PC-3 (cell line): Measurements from ENCODE around the gene ACAP3. TPM values are rescaled to one million over a fixed set of nuclear protein-coding genes. Genes with fewer than 3 reads are reported as not detected.

Experiments
- ATAC-seq: fragments of 200-7000 bp; cut with Tn5 transposase; 2 replicates; pipeline ENCODE4 v1.9.1; 2020; ENCODE audit warnings: mild to moderate bottlenecking, moderate library complexity
- BruUV-seq: library from RNA; stranded (reverse); fragments of 400-500 nt; replicated peaks from 2 replicates; lab custom pipeline; 2021; lab: Mats Ljungman, UMichigan
- CTCF ChIA-PET: fragments of 300-600 bp; sonication (Branson Sonifier 250); formaldehyde crosslinking; loops from one replicate; lab custom pipeline; 2022; ENCODE audit warnings: antibody characterized with exemption; lab: Charles Lee
- POLR2A ChIA-PET: fragments of 300-600 bp; sonication (Branson Sonifier 250); formaldehyde crosslinking; loops from one replicate; lab custom pipeline; 2022; ENCODE audit warnings: antibody characterized with exemption; ENCODE audit not compliant: unreplicated experiment; lab: Charles Lee
- DNase-seq: peaks from one replicate; pipeline ENCODE4 v3.0.0-alpha.2; 2015
- H2AFZ ChIP-seq: fragments of 300-600 bp; sonication (generic); 2 replicates; pipeline ENCODE4 v1.6.0; 2016; ENCODE audit warnings: antibody characterized with exemption, low read length
- H3F3A ChIP-seq: fragments of 300-600 bp; sonication (generic); one replicate; pipeline ENCODE4 v1.6.0; 2017; ENCODE audit warnings: antibody characterized with exemption, low read length, control low read depth, mild to moderate bottlenecking; ENCODE audit not compliant: unreplicated experiment
- H3K27ac ChIP-seq: fragments of 300-600 bp; sonication (generic); 2 replicates; pipeline ENCODE4 v1.5.1; 2016; ENCODE audit warnings: mild to moderate bottlenecking, low read length
- H3K27me3 ChIP-seq: fragments of 300-600 bp; sonication (generic); 2 replicates; pipeline ENCODE4 v1.6.1; 2016; ENCODE audit warnings: low read length, mixed read lengths
- H3K36me3 ChIP-seq: fragments of 300-600 bp; sonication (generic); 2 replicates; pipeline ENCODE4 v1.6.1; 2016; ENCODE audit warnings: low read depth, mixed run types, low read length, mixed read lengths
- H3K4me1 ChIP-seq: fragments of 300-600 bp; sonication (generic); 2 replicates; pipeline ENCODE4 v1.5.1; 2016; ENCODE audit warnings: low read length; ENCODE audit not compliant: insufficient read depth
- H3K4me2 ChIP-seq: fragments of 300-600 bp; sonication (generic); 2 replicates; pipeline ENCODE4 v1.6.0; 2016; ENCODE audit warnings: low read length
- H3K4me3 ChIP-seq: fragments of 300-600 bp; sonication (generic); 2 replicates; pipeline ENCODE4 v1.5.1; 2016; ENCODE audit warnings: mild to moderate bottlenecking, low read length, mixed read lengths
- H3K79me2 ChIP-seq: fragments of 300-600 bp; sonication (generic); 2 replicates; pipeline ENCODE4 v1.6.1; 2017; ENCODE audit warnings: low read length, mixed read lengths
- H3K9ac ChIP-seq: fragments of 300-600 bp; sonication (generic); 2 replicates; pipeline ENCODE4 v1.6.0; 2016; ENCODE audit warnings: mild to moderate bottlenecking, low read length
- H3K9me2 ChIP-seq: fragments of 300-600 bp; sonication (generic); replicated peaks from 2 replicates; pipeline ENCODE4 v1.6.1; 2016; ENCODE audit warnings: mixed run types, low read length, mixed read lengths
- H3K9me3 ChIP-seq: fragments of 300-600 bp; sonication (generic); 2 replicates; pipeline ENCODE4 v1.6.1; 2016; ENCODE audit warnings: low read length, mixed read lengths
- H4K20me1 ChIP-seq: fragments of 300-600 bp; sonication (generic); 2 replicates; pipeline ENCODE4 v1.6.1; 2016; ENCODE audit warnings: low read length, mixed read lengths
- EZH2 ChIP-seq: fragments of 300-600 bp; sonication (generic); IDR thresholded peaks from one replicate; pipeline ENCODE4 v1.6.1; 2017; ENCODE audit warnings: antibody characterized with exemption, mild to moderate bottlenecking, low read length; ENCODE audit not compliant: unreplicated experiment
- EZH2phosphoT487 ChIP-seq: fragments of 300-600 bp; sonication (generic); IDR thresholded peaks from 2 replicates; pipeline ENCODE4 v1.6.1; 2018; ENCODE audit warnings: mild to moderate bottlenecking, antibody characterized with exemption, low read length, borderline replicate concordance
- intact Hi-C: fragments of 100-400 bp; cut with micrococcal nuclease; formaldehyde crosslinking; loops from 2 replicates; pipeline ENCODE4 v1.9.0; 2023
- total RNA-seq: library from RNA; depleted of rRNA; stranded (reverse); fragments of >200 nt; gene quantifications from 2 replicates; pipeline ENCODE4 v1.2.3, GENCODE V29; 2014
- TF ChIP-seq, protein P1 (sequence below): fragments of 300-600 bp; sonication (generic); conservative IDR thresholded peaks from 2 replicates; pipeline ENCODE4 v1.5.1; 2017; ENCODE audit warnings: antibody characterized with exemption, low read depth, mild to moderate bottlenecking, low read length

The ACAP3 gene
- total RNA-seq, 1 experiment from 2014 or later: 116 TPM

DNA sequence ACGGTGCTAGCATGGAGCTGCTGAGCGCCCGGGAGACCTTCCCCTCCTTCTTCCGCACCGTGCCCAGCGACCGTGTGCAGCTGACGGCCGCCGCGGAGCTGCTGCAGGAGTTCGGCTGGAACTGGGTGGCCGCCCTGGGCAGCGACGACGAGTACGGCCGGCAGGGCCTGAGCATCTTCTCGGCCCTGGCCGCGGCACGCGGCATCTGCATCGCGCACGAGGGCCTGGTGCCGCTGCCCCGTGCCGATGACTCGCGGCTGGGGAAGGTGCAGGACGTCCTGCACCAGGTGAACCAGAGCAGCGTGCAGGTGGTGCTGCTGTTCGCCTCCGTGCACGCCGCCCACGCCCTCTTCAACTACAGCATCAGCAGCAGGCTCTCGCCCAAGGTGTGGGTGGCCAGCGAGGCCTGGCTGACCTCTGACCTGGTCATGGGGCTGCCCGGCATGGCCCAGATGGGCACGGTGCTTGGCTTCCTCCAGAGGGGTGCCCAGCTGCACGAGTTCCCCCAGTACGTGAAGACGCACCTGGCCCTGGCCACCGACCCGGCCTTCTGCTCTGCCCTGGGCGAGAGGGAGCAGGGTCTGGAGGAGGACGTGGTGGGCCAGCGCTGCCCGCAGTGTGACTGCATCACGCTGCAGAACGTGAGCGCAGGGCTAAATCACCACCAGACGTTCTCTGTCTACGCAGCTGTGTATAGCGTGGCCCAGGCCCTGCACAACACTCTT is 24.5 kb upstream of the ACAP3 start:
- peaks cover 36% of the 10 kb centered on the region for H3K4me1 ChIP-seq
- no peak overlapping the region for H3K4me2 ChIP-seq
- ATAC-seq (no peak), DNase-seq (no peak)
- BruUV-seq: no TSS peak
- no peak overlapping the region for H3K4me3 ChIP-seq
- TF ChIP-seq EZH2: no peak
- TF ChIP-seq, protein P1, sequence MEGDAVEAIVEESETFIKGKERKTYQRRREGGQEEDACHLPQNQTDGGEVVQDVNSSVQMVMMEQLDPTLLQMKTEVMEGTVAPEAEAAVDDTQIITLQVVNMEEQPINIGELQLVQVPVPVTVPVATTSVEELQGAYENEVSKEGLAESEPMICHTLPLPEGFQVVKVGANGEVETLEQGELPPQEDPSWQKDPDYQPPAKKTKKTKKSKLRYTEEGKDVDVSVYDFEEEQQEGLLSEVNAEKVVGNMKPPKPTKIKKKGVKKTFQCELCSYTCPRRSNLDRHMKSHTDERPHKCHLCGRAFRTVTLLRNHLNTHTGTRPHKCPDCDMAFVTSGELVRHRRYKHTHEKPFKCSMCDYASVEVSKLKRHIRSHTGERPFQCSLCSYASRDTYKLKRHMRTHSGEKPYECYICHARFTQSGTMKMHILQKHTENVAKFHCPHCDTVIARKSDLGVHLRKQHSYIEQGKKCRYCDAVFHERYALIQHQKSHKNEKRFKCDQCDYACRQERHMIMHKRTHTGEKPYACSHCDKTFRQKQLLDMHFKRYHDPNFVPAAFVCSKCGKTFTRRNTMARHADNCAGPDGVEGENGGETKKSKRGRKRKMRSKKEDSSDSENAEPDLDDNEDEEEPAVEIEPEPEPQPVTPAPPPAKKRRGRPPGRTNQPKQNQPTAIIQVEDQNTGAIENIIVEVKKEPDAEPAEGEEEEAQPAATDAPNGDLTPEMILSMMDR: no peak
- TF ChIP-seq EZH2phosphoT487: no peak
- H3K36me3 ChIP-seq: peaks cover 18% of the 10 kb centered on the region; the same call in 1 of the 2 replicates
- intact Hi-C loops: no loop called here
- no peak overlapping the region for H3K9ac ChIP-seq
- H3K9me3 ChIP-seq: no peaks in the 10 kb centered on the region
- H3K27ac ChIP-seq: no peak overlapping the region
- no peaks in the 10 kb centered on the region for H3F3A ChIP-seq
- H4K20me1 ChIP-seq: peaks cover under 1% of the 10 kb centered on the region; the same call in 1 of the 2 replicates
- ChIA-PET POLR2A (interaction anchor here (0.6 kb wide), 1 partner anchor 114 kb away, joined by 4 read pairs; no protein-coding TSS in a partner anchor), CTCF (no interaction called here)
- peaks cover 1% of the 10 kb centered on the region; the same call in 1 of the 2 replicates for H3K79me2 ChIP-seq
- no peak overlapping the region for H2AFZ ChIP-seq
- no peaks in the 10 kb centered on the region for H3K9me2 ChIP-seq
- H3K27me3 ChIP-seq: no peaks in the 10 kb centered on the region

DNA sequence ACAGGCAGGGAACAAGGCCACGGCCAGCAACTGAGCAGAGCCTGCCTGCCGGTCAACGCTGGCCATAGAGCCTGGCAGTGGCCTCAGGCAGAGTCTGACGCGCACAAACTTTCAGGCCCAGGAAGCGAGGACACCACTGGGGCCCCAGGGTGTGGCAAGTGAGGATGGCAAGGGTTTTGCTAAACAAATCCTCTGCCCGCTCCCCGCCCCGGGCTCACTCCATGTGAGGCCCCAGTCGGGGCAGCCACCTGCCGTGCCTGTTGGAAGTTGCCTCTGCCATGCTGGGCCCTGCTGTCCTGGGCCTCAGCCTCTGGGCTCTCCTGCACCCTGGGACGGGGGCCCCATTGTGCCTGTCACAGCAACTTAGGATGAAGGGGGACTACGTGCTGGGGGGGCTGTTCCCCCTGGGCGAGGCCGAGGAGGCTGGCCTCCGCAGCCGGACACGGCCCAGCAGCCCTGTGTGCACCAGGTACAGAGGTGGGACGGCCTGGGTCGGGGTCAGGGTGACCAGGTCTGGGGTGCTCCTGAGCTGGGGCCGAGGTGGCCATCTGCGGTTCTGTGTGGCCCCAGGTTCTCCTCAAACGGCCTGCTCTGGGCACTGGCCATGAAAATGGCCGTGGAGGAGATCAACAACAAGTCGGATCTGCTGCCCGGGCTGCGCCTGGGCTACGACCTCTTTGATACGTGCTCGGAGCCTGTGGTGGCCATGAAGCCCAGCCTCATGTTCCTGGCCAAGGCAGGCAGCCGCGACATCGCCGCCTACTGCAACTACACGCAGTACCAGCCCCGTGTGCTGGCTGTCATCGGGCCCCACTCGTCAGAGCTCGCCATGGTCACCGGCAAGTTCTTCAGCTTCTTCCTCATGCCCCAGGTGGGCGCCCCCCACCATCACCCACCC is 23.6 kb upstream of the ACAP3 start, which contains the start of gene TAS1R3:
TSS of gene TAS1R3 (plus strand) at position 213 of the 898 bp plus-strand sequence. CDS start at position 279, 66 bp downstream.
- Histone ChIP-seq H3K27ac (peak within 1 kb of the TSS; percentile 68), H3K27me3 (no peaks in the 10 kb centered on the region), H3K4me3 (no peak within 1 kb of the TSS), H3K4me1 (peaks cover 39% of the 10 kb centered on the region), H2AFZ (no peak within 1 kb of the TSS), H3K9me3 (no peaks in the 10 kb centered on the region), H3K36me3 (peaks cover 12% of the 10 kb centered on the region; the same call in 1 of the 2 replicates), H4K20me1 (no peaks in the 10 kb centered on the region), H3K79me2 (peaks cover 10% of the 10 kb centered on the region), H3K9me2 (no peaks in the 10 kb centered on the region), H3K4me2 (peak within 1 kb of the TSS; percentile 54), H3F3A (no peaks in the 10 kb centered on the region), H3K9ac (0 out of 2 replicates have a peak within 1 kb of the TSS, but pooled peaks have one; percentile 11)
- intact Hi-C loops: loop anchor here (2.0 kb wide), 1 partner anchor 13 kb away; no protein-coding TSS in a partner anchor
- DNase-seq: peak; percentile 86
- BruUV-seq: no TSS peak
- CTCF ChIA-PET: no interaction called here
- peak; percentile 39 for ATAC-seq
- POLR2A ChIA-PET: no interaction called here
- TF ChIP-seq, protein P1: no peak
- TF ChIP-seq EZH2: no peak
